ENCODE results near the gene CCT5.
A peak's percentile ranks its signal among the peaks of the same experiment; 100 is the strongest.
"Not testable (repeated sequence)": the region's sequence is repeated elsewhere in the genome, so short reads cannot be mapped to it uniquely, and the experiment has no call there.

CCT5 gene

GRCh38 chr5:10265245-10266109 lies 15.4 kb downstream of the CCT5 start:
- Histone ChIP-seq H3K9me3 (ENCODE audit: insufficient read depth, low read depth, low read length) (no peaks in the 10 kb centered on the region), H3K27me3 (ENCODE audit: insufficient read depth, low read length) (no peaks in the 10 kb centered on the region), H3K4me3 (ENCODE audit: low read length) (no peak overlapping the region), H3K36me3 (ENCODE audit: insufficient read depth, low read depth, low read length) (peaks cover 56% of the 10 kb centered on the region), H3K9ac (ENCODE audit: low read depth, low read length) (no peak overlapping the region), H3K27ac (ENCODE audit: low read length) (no peak overlapping the region), H3K4me1 (ENCODE audit: insufficient read depth, low read length) (peaks cover 3% of the 10 kb centered on the region)

- Histone ChIP-seq H3K4me3 (ENCODE audit: low read length) (no peak overlapping the region), H3K27me3 (ENCODE audit: insufficient read depth, low read length) (no peaks in the 10 kb centered on the region), H3K36me3 (ENCODE audit: insufficient read depth, low read depth, low read length) (peaks cover 50% of the 10 kb centered on the region), H3K27ac (ENCODE audit: low read length) (no peak overlapping the region), H3K9ac (ENCODE audit: low read depth, low read length) (no peak overlapping the region), H3K9me3 (ENCODE audit: insufficient read depth, low read depth, low read length) (no peaks in the 10 kb centered on the region), H3K4me1 (ENCODE audit: insufficient read depth, low read length) (peaks cover 5% of the 10 kb centered on the region)
Measured at GRCh38 chr5:10266137-10266536, 16.1 kb downstream of the CCT5 start.

GRCh38 chr5:10266839-10267238 lies 16.8 kb downstream of the CCT5 start:
- H3K9ac ChIP-seq (ENCODE audit: low read depth, low read length), result no peak overlapping the region
- H3K4me3 ChIP-seq (ENCODE audit: low read length), result no peak overlapping the region
- H3K27ac ChIP-seq (ENCODE audit: low read length), result no peak overlapping the region
- H3K9me3 ChIP-seq (ENCODE audit: insufficient read depth, low read depth, low read length), result no peaks in the 10 kb centered on the region
- peaks cover 43% of the 10 kb centered on the region for H3K36me3 ChIP-seq (ENCODE audit: insufficient read depth, low read depth, low read length)
- peaks cover 5% of the 10 kb centered on the region for H3K4me1 ChIP-seq (ENCODE audit: insufficient read depth, low read length)
- no peaks in the 10 kb centered on the region for H3K27me3 ChIP-seq (ENCODE audit: insufficient read depth, low read length)

- peaks cover 5% of the 10 kb centered on the region for H3K4me1 ChIP-seq (ENCODE audit: insufficient read depth, low read length)
- H3K27ac ChIP-seq (ENCODE audit: low read length), result no peak overlapping the region
- no peak overlapping the region for H3K9ac ChIP-seq (ENCODE audit: low read depth, low read length)
- no peaks in the 10 kb centered on the region for H3K27me3 ChIP-seq (ENCODE audit: insufficient read depth, low read length)
- no peaks in the 10 kb centered on the region for H3K9me3 ChIP-seq (ENCODE audit: insufficient read depth, low read depth, low read length)
- no peak overlapping the region for H3K4me3 ChIP-seq (ENCODE audit: low read length)
- peaks cover 30% of the 10 kb centered on the region for H3K36me3 ChIP-seq (ENCODE audit: insufficient read depth, low read depth, low read length)
Measured at GRCh38 chr5:10268100-10268499, 18.0 kb downstream of the CCT5 start.

GRCh38 chr5:10272053-10272874 lies 22.2 kb downstream of the CCT5 start:
- H3K4me3 ChIP-seq (ENCODE audit: low read length), result no peak overlapping the region
- peaks cover 9% of the 10 kb centered on the region for H3K4me1 ChIP-seq (ENCODE audit: insufficient read depth, low read length)
- H3K27ac ChIP-seq (ENCODE audit: low read length), result no peak overlapping the region
- no peaks in the 10 kb centered on the region for H3K36me3 ChIP-seq (ENCODE audit: insufficient read depth, low read depth, low read length)
- no peaks in the 10 kb centered on the region for H3K27me3 ChIP-seq (ENCODE audit: insufficient read depth, low read length)
- no peak overlapping the region for H3K9ac ChIP-seq (ENCODE audit: low read depth, low read length)
- no peaks in the 10 kb centered on the region for H3K9me3 ChIP-seq (ENCODE audit: insufficient read depth, low read depth, low read length)

GRCh38 chr5:10272875-10273209 lies 22.8 kb downstream of the CCT5 start:
- H3K27me3 ChIP-seq (ENCODE audit: insufficient read depth, low read length); H3K9me3 ChIP-seq (ENCODE audit: insufficient read depth, low read depth, low read length); H3K36me3 ChIP-seq (ENCODE audit: insufficient read depth, low read depth, low read length); H3K4me1 ChIP-seq (ENCODE audit: insufficient read depth, low read length); H3K4me3 ChIP-seq (ENCODE audit: low read length); H3K27ac ChIP-seq (ENCODE audit: low read length); H3K9ac ChIP-seq (ENCODE audit: low read depth, low read length): not testable (repeated sequence)

- H3K9ac ChIP-seq (ENCODE audit: low read depth, low read length), result no peak overlapping the region; the same call in 1 of the 2 replicates
- no peaks in the 10 kb centered on the region for H3K9me3 ChIP-seq (ENCODE audit: insufficient read depth, low read depth, low read length)
- no peak overlapping the region for H3K4me3 ChIP-seq (ENCODE audit: low read length)
Measured at GRCh38 chr5:10275460-10275859, 25.4 kb downstream of the CCT5 start.

GRCh38 chr5:10275991-10276390 lies 25.9 kb downstream of the CCT5 start:
- peak overlapping the region; percentile 7; the same call in 1 of the 2 replicates for H3K9ac ChIP-seq (ENCODE audit: low read depth, low read length)
- no peaks in the 10 kb centered on the region for H3K9me3 ChIP-seq (ENCODE audit: insufficient read depth, low read depth, low read length)
- no peak overlapping the region for H3K27ac ChIP-seq (ENCODE audit: low read length)
- no peaks in the 10 kb centered on the region for H3K36me3 ChIP-seq (ENCODE audit: insufficient read depth, low read depth, low read length)
- H3K27me3 ChIP-seq (ENCODE audit: insufficient read depth, low read length), result no peaks in the 10 kb centered on the region
- no peak overlapping the region for H3K4me3 ChIP-seq (ENCODE audit: low read length)
- H3K4me1 ChIP-seq (ENCODE audit: insufficient read depth, low read length), result peaks cover 4% of the 10 kb centered on the region; the same call in 1 of the 2 replicates

More at GRCh38 chr5:10275460-10275859, 25.4 kb downstream of the CCT5 start:
- Histone ChIP-seq H3K36me3 (ENCODE audit: insufficient read depth, low read depth, low read length) (no peaks in the 10 kb centered on the region), H3K27me3 (ENCODE audit: insufficient read depth, low read length) (no peaks in the 10 kb centered on the region), H3K27ac (ENCODE audit: low read length) (no peak overlapping the region), H3K4me1 (ENCODE audit: insufficient read depth, low read length) (peaks cover 6% of the 10 kb centered on the region)

GRCh38 chr5:10276691-10277090 lies 26.6 kb downstream of the CCT5 start:
- Histone ChIP-seq H3K9me3 (ENCODE audit: insufficient read depth, low read depth, low read length) (no peaks in the 10 kb centered on the region), H3K27ac (ENCODE audit: low read length) (no peak overlapping the region)

GRCh38 chr5:10277773-10278630 lies 27.9 kb downstream of the CCT5 start:
- Histone ChIP-seq H3K9ac (ENCODE audit: low read depth, low read length) (no peak overlapping the region), H3K27me3 (ENCODE audit: insufficient read depth, low read length) (no peaks in the 10 kb centered on the region), H3K27ac (ENCODE audit: low read length) (no peak overlapping the region), H3K4me1 (ENCODE audit: insufficient read depth, low read length) (peaks cover 4% of the 10 kb centered on the region; the same call in 1 of the 2 replicates), H3K4me3 (ENCODE audit: low read length) (no peak overlapping the region), H3K9me3 (ENCODE audit: insufficient read depth, low read depth, low read length) (no peaks in the 10 kb centered on the region), H3K36me3 (ENCODE audit: insufficient read depth, low read depth, low read length) (no peaks in the 10 kb centered on the region)

More at GRCh38 chr5:10276691-10277090, 26.6 kb downstream of the CCT5 start:
- Histone ChIP-seq H3K4me1 (ENCODE audit: insufficient read depth, low read length) (peaks cover 4% of the 10 kb centered on the region; the same call in 1 of the 2 replicates), H3K9ac (ENCODE audit: low read depth, low read length) (no peak overlapping the region), H3K36me3 (ENCODE audit: insufficient read depth, low read depth, low read length) (no peaks in the 10 kb centered on the region), H3K4me3 (ENCODE audit: low read length) (no peak overlapping the region), H3K27me3 (ENCODE audit: insufficient read depth, low read length) (no peaks in the 10 kb centered on the region)

- Histone ChIP-seq H3K36me3 (ENCODE audit: insufficient read depth, low read depth, low read length) (no peaks in the 10 kb centered on the region), H3K9ac (ENCODE audit: low read depth, low read length) (no peak overlapping the region), H3K4me1 (ENCODE audit: insufficient read depth, low read length) (peaks cover 4% of the 10 kb centered on the region; the same call in 1 of the 2 replicates), H3K4me3 (ENCODE audit: low read length) (no peak overlapping the region), H3K27ac (ENCODE audit: low read length) (no peak overlapping the region), H3K9me3 (ENCODE audit: insufficient read depth, low read depth, low read length) (no peaks in the 10 kb centered on the region), H3K27me3 (ENCODE audit: insufficient read depth, low read length) (no peaks in the 10 kb centered on the region)
Measured at GRCh38 chr5:10278658-10279279, 28.7 kb downstream of the CCT5 start.
